HEK293 (cell line): ENCODE results near the gene KRT76.

Experiments
- CTCF ChIA-PET: fragments of 350-600 bp; formaldehyde crosslinking; extraction: SDS; loops from one replicate; lab custom pipeline; 2021; ENCODE audit warnings: antibody characterized with exemption; lab: Yijun Ruan, JAX
- POLR2A ChIA-PET: fragments of 300-600 bp; formaldehyde crosslinking; extraction: SDS; loops from one replicate; lab custom pipeline; 2020; ENCODE audit warnings: antibody characterized with exemption, inconsistent platforms; lab: Yijun Ruan, JAX
- H3K27ac ChIP-seq: fragments of 200-500 bp; sonication (Bioruptor generic); 2 replicates; pipeline ENCODE4 v1.5.1; 2014; ENCODE audit warnings: low read depth, low read length, control low read depth, inconsistent platforms; ENCODE audit errors: extremely low read depth
- H3K36me3 ChIP-seq, 2 experiments: fragments of 200-500 bp in 1 of 2; sonication (Bioruptor generic) in 1 of 2; 1 replicate in 1 of 2; 2 replicates in 1 of 2; pipeline ENCODE4 v1.5.1; 2014 to 2017; ENCODE audit warnings: inconsistent platforms in 2 of 2, low read length in 2 of 2; ENCODE audit not compliant: control insufficient read depth in 2 of 2, insufficient read depth in 1 of 2
- H3K4me1 ChIP-seq: fragments of 200-500 bp; sonication (Bioruptor generic); 2 replicates; pipeline ENCODE4 v1.5.1; 2014; ENCODE audit warnings: mild to moderate bottlenecking, low read length, inconsistent platforms; ENCODE audit not compliant: control insufficient read depth, insufficient read depth
- H3K4me3 ChIP-seq: 2 replicates; pipeline ENCODE4 v1.5.1; 2011; ENCODE audit warnings: low read depth, mild to moderate bottlenecking, control low read depth, low read length, moderate library complexity
- H3K9me3 ChIP-seq: fragments of 200-500 bp; sonication (Bioruptor generic); 2 replicates; pipeline ENCODE4 v1.5.1; 2014; ENCODE audit warnings: low read depth, low read length, inconsistent platforms; ENCODE audit not compliant: control insufficient read depth, insufficient read depth
- EGR2 ChIP-seq: fragments of 450-650 bp; formaldehyde crosslinking; IDR thresholded peaks from 2 replicates; pipeline ENCODE4 v1.5.1; 2016; ENCODE audit warnings: low read depth, missing biosample characterization, missing genetic modification characterization
- FEZF1 ChIP-seq: fragments of 450-650 bp; formaldehyde crosslinking; IDR thresholded peaks from 2 replicates; pipeline ENCODE4 v1.5.1; 2016; ENCODE audit warnings: missing biosample characterization, missing genetic modification characterization
- GLI4 ChIP-seq: fragments of 450-650 bp; formaldehyde crosslinking; IDR thresholded peaks from 2 replicates; pipeline ENCODE4 v1.5.1; 2016; ENCODE audit warnings: missing biosample characterization, missing genetic modification characterization
- HIC1 ChIP-seq: fragments of 450-650 bp; formaldehyde crosslinking; IDR thresholded peaks from 2 replicates; pipeline ENCODE4 v1.5.1; 2016; ENCODE audit warnings: missing biosample characterization, missing genetic modification characterization
- KLF1 ChIP-seq: fragments of 450-650 bp; formaldehyde crosslinking; IDR thresholded peaks from 2 replicates; pipeline ENCODE4 v1.5.1; 2016; ENCODE audit warnings: missing biosample characterization, missing genetic modification characterization
- SCRT1 ChIP-seq: fragments of 450-650 bp; formaldehyde crosslinking; IDR thresholded peaks from 2 replicates; pipeline ENCODE4 v1.5.1; 2016; ENCODE audit warnings: missing biosample characterization, missing genetic modification characterization, borderline replicate concordance
- ZBTB17 ChIP-seq: fragments of 450-650 bp; formaldehyde crosslinking; IDR thresholded peaks from 2 replicates; pipeline ENCODE4 v1.5.1; 2016; ENCODE audit warnings: missing biosample characterization, missing genetic modification characterization
- ZFHX2 ChIP-seq: fragments of 450-650 bp; formaldehyde crosslinking; conservative IDR thresholded peaks from 2 replicates; pipeline ENCODE4 v1.5.1; 2016; ENCODE audit warnings: missing biosample characterization, missing genetic modification characterization
- ZNF132 ChIP-seq: fragments of 450-650 bp; formaldehyde crosslinking; IDR thresholded peaks from 2 replicates; pipeline ENCODE4 v1.5.1; 2017; ENCODE audit warnings: missing biosample characterization, missing genetic modification characterization, borderline replicate concordance
- ZNF184 ChIP-seq: fragments of 450-650 bp; IDR thresholded peaks from 2 replicates; pipeline ENCODE4 v1.5.1; 2018; ENCODE audit warnings: missing biosample characterization, mild to moderate bottlenecking, missing genetic modification characterization
- ZNF211 ChIP-seq: fragments of 450-650 bp; formaldehyde crosslinking; IDR thresholded peaks from 2 replicates; pipeline ENCODE4 v1.5.1; 2016; ENCODE audit warnings: low read depth, missing biosample characterization, missing genetic modification characterization
- ZNF292 ChIP-seq: fragments of 450-650 bp; formaldehyde crosslinking; IDR thresholded peaks from 2 replicates; pipeline ENCODE4 v1.5.1; 2016; ENCODE audit warnings: low read depth, missing biosample characterization, missing genetic modification characterization, borderline replicate concordance
- ZNF324 ChIP-seq: fragments of 450-650 bp; formaldehyde crosslinking; IDR thresholded peaks from 2 replicates; pipeline ENCODE4 v1.5.1; 2016; ENCODE audit warnings: missing biosample characterization, missing genetic modification characterization
- ZNF426 ChIP-seq: fragments of 450-650 bp; formaldehyde crosslinking; IDR thresholded peaks from 2 replicates; pipeline ENCODE4 v1.5.1; 2017; ENCODE audit warnings: missing biosample characterization, missing genetic modification characterization, mild to moderate bottlenecking, inconsistent platforms, moderate library complexity
- ZNF629 ChIP-seq: fragments of 450-650 bp; formaldehyde crosslinking; IDR thresholded peaks from 2 replicates; pipeline ENCODE4 v1.5.1; 2017; ENCODE audit warnings: missing biosample characterization, missing genetic modification characterization
- ZNF660 ChIP-seq: fragments of 450-650 bp; IDR thresholded peaks from 2 replicates; pipeline ENCODE4 v1.5.1; 2018; ENCODE audit warnings: missing biosample characterization, mild to moderate bottlenecking, missing genetic modification characterization
- ZNF664 ChIP-seq: fragments of 450-650 bp; formaldehyde crosslinking; IDR thresholded peaks from 2 replicates; pipeline ENCODE4 v1.5.1; 2016; ENCODE audit warnings: missing biosample characterization, missing genetic modification characterization
- TF ChIP-seq, protein P1 (sequence below): fragments of 450-650 bp; formaldehyde crosslinking; IDR thresholded peaks from 2 replicates; pipeline ENCODE4 v1.5.1; 2016; ENCODE audit warnings: missing biosample characterization, missing genetic modification characterization
- TF ChIP-seq, protein P2 (sequence below): fragments of 450-650 bp; formaldehyde crosslinking; IDR thresholded peaks from 2 replicates; pipeline ENCODE4 v1.5.1; 2017; ENCODE audit warnings: missing biosample characterization, mild to moderate bottlenecking, missing genetic modification characterization, moderate library complexity
- TF ChIP-seq, protein P3 (sequence below): fragments of 450-650 bp; formaldehyde crosslinking; IDR thresholded peaks from 2 replicates; pipeline ENCODE4 v1.5.1; 2016; ENCODE audit warnings: missing biosample characterization, missing genetic modification characterization
- TF ChIP-seq, protein P4 (sequence below): fragments of 450-650 bp; formaldehyde crosslinking; IDR thresholded peaks from 2 replicates; pipeline ENCODE4 v1.5.1; 2017; ENCODE audit warnings: missing biosample characterization, missing genetic modification characterization

The KRT76 gene

GRCh38 chr12:52727037-52727436 lies 50.1 kb downstream of the KRT76 start:
- Histone ChIP-seq H3K36me3 (no peaks in the 10 kb centered on the region), H3K9me3 (no peaks in the 10 kb centered on the region), H3K4me3 (no peak overlapping the region), H3K27ac (no peak overlapping the region), H3K4me1 (no peaks in the 10 kb centered on the region)
- ChIA-PET CTCF (interaction anchor here (1.2 kb wide), 1 partner anchor 144 kb away, joined by 3 read pairs; no protein-coding TSS in a partner anchor), POLR2A (no interaction called here)
- TF ChIP-seq, protein P1, sequence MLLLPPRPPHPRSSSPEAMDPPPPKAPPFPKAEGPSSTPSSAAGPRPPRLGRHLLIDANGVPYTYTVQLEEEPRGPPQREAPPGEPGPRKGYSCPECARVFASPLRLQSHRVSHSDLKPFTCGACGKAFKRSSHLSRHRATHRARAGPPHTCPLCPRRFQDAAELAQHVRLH (tag by site-specific recombination), result no peak
- TF ChIP-seq ZFHX2 (0 out of 2 replicates have a peak, but pooled peaks have one; percentile 17), EGR2 (tag by site-specific recombination) (peak; percentile 67; the same call in 1 of the 2 replicates)
- TF ChIP-seq, all 188 proteins: peak for 2

GRCh38 chr12:52726451-52726850 lies 50.7 kb downstream of the KRT76 start:
- Histone ChIP-seq H3K9me3 (no peaks in the 10 kb centered on the region), H3K4me3 (no peak overlapping the region), H3K36me3 (no peaks in the 10 kb centered on the region), H3K27ac (no peak overlapping the region), H3K4me1 (no peaks in the 10 kb centered on the region)
- TF ChIP-seq SCRT1 (tag by site-specific recombination) (no peak), ZNF324 (tag by site-specific recombination) (no peak), ZNF426 (tag by site-specific recombination) (no peak), HIC1 (tag by site-specific recombination) (no peak), ZNF664 (tag by site-specific recombination) (no peak), GLI4 (tag by site-specific recombination) (no peak), ZNF211 (no peak), ZBTB17 (tag by site-specific recombination) (no peak), ZNF629 (tag by site-specific recombination) (no peak), ZNF660 (tag by site-specific recombination) (no peak), ZNF184 (tag by site-specific recombination) (no peak), ZNF292 (no peak), FEZF1 (tag by site-specific recombination) (no peak), ZNF132 (tag by site-specific recombination) (no peak), KLF1 (tag by site-specific recombination) (no peak)
- TF ChIP-seq, protein P2, sequence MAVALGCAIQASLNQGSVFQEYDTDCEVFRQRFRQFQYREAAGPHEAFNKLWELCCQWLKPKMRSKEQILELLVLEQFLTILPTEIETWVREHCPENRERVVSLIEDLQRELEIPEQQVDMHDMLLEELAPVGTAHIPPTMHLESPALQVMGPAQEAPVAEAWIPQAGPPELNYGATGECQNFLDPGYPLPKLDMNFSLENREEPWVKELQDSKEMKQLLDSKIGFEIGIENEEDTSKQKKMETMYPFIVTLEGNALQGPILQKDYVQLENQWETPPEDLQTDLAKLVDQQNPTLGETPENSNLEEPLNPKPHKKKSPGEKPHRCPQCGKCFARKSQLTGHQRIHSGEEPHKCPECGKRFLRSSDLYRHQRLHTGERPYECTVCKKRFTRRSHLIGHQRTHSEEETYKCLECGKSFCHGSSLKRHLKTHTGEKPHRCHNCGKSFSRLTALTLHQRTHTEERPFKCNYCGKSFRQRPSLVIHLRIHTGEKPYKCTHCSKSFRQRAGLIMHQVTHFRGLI (tag by site-specific recombination), result no peak
- TF ChIP-seq, protein P3, sequence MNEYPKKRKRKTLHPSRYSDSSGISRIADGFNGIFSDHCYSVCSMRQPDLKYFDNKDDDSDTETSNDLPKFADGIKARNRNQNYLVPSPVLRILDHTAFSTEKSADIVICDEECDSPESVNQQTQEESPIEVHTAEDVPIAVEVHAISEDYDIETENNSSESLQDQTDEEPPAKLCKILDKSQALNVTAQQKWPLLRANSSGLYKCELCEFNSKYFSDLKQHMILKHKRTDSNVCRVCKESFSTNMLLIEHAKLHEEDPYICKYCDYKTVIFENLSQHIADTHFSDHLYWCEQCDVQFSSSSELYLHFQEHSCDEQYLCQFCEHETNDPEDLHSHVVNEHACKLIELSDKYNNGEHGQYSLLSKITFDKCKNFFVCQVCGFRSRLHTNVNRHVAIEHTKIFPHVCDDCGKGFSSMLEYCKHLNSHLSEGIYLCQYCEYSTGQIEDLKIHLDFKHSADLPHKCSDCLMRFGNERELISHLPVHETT (tag by site-specific recombination), result no peak
- TF ChIP-seq, protein P4, sequence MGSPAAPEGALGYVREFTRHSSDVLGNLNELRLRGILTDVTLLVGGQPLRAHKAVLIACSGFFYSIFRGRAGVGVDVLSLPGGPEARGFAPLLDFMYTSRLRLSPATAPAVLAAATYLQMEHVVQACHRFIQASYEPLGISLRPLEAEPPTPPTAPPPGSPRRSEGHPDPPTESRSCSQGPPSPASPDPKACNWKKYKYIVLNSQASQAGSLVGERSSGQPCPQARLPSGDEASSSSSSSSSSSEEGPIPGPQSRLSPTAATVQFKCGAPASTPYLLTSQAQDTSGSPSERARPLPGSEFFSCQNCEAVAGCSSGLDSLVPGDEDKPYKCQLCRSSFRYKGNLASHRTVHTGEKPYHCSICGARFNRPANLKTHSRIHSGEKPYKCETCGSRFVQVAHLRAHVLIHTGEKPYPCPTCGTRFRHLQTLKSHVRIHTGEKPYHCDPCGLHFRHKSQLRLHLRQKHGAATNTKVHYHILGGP (tag by site-specific recombination), result no peak
- POLR2A ChIA-PET, result no interaction called here
- CTCF ChIA-PET, result interaction anchor here (0.9 to 1.3 kb wide), 2 partner anchors 19 to 144 kb away, joined by 3 to 4 read pairs; no protein-coding TSS in a partner anchor
